ENCODE measurements around the gene SLC45A1. TPM values are rescaled to one million over a fixed set of nuclear protein-coding genes. Genes with fewer than 3 reads are reported as not detected.
"Not testable (repeated sequence)": the region's sequence is repeated elsewhere in the genome, so short reads cannot be mapped to it uniquely, and the experiment has no call there.

Gene SLC45A1
- total RNA-seq, result 1 to 10 TPM in 3 of 4 donors, under 1 TPM in 1; 0.13 to 3.4 (median 1.4) TPM

GRCh38 chr1:8317647-8318381 lies at the start of gene SLC45A1:
SLC45A1 (plus strand) TSS chr1:8318114; CDS start chr1:8324330, 6,216 bp downstream.
- H3K4me3 ChIP-seq (ENCODE audit: low read depth, poor library complexity, severe bottlenecking), result no peak within 1 kb of the TSS
- TF ChIP-seq POLR2A (IDR thresholded peaks at IDR 0.05), result no peak
- TF ChIP-seq, protein P1, sequence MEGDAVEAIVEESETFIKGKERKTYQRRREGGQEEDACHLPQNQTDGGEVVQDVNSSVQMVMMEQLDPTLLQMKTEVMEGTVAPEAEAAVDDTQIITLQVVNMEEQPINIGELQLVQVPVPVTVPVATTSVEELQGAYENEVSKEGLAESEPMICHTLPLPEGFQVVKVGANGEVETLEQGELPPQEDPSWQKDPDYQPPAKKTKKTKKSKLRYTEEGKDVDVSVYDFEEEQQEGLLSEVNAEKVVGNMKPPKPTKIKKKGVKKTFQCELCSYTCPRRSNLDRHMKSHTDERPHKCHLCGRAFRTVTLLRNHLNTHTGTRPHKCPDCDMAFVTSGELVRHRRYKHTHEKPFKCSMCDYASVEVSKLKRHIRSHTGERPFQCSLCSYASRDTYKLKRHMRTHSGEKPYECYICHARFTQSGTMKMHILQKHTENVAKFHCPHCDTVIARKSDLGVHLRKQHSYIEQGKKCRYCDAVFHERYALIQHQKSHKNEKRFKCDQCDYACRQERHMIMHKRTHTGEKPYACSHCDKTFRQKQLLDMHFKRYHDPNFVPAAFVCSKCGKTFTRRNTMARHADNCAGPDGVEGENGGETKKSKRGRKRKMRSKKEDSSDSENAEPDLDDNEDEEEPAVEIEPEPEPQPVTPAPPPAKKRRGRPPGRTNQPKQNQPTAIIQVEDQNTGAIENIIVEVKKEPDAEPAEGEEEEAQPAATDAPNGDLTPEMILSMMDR (IDR thresholded peaks at IDR 0.05), result no peak
- intact Hi-C loops (cut with DNase I; ENCODE audit: low total_unique reads), result loop anchor here (5.0 to 10.0 kb wide), 2 partner anchors 73 to 341 kb away; no protein-coding TSS in a partner anchor
- DNase-seq (ENCODE audit: low spot score in 2 of 2), result peak; percentile 38 to 95
- WGBS, 2 donors, result 11 to 25% methylated on average over 36 to 49 of the region's 75 CpGs

DNA sequence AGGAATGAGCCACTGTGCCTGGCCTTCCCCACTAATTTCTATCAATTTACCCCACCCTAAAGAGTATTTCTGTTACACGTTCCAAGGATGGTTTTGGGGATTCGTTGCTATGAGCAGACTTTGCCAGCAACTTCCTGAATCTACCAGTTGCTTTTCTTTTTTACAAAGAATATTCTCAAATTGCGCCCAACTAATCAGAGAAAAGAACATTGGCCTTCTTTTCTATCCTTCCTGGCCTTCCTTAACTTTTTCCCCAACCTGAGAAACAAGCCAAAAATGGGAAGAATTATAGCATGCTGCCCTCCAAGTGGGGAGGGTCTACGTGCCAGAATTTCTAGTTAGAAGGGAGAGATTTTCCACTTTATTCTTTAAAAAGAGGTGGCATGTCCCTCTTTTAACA lies 44.9 kb upstream of the SLC45A1 start:
- TF ChIP-seq, protein P1 (IDR thresholded peaks at IDR 0.05), result no peak
- no peak for TF ChIP-seq POLR2A (IDR thresholded peaks at IDR 0.05)
- no peak for DNase-seq (ENCODE audit: low spot score in 2 of 2)
- no peak overlapping the region for H3K4me3 ChIP-seq (ENCODE audit: low read depth, poor library complexity, severe bottlenecking)
- WGBS, 2 donors, result 68 to 70% methylated on average over 4 of the region's 4 CpGs
- intact Hi-C loops (cut with DNase I; ENCODE audit: low total_unique reads), result no loop called here

DNA sequence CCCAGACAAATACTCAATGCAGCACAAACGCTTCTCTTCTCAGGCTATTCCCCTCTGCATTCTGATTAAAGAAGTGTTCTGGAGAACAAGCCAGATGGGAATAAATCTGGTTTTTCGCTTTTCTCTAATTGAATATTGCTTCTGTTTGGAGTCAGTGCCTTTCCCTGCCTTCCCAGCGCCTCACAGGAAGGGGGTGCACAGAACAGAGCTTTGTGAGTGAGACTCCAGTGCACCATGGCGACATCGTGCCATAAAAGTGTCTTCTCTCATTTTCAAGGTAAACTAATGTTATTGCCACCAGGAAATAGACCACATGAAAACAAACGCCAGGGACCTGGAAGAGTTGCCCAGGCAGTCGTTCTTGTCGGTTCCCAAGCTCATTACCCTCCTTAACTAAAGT lies 43.6 kb upstream of the SLC45A1 start:
- DNase-seq (ENCODE audit: low spot score in 2 of 2), result no peak

GRCh38 chr1:8276173-8276914 lies 41.6 kb upstream of the SLC45A1 start:
- 87 to 90% methylated on average over 16 to 21 of the region's 21 CpGs for WGBS, 2 donors
- H3K4me3 ChIP-seq (ENCODE audit: low read depth, poor library complexity, severe bottlenecking), result no peak overlapping the region
- TF ChIP-seq, protein P1 (IDR thresholded peaks at IDR 0.05), result no peak
- TF ChIP-seq POLR2A (IDR thresholded peaks at IDR 0.05), result no peak
- intact Hi-C loops (cut with DNase I; ENCODE audit: low total_unique reads), result no loop called here
- DNase-seq (ENCODE audit: low spot score in 2 of 2), result no peak

More for the DNA sequence above, 43.6 kb upstream of the SLC45A1 start:
- intact Hi-C loops (cut with DNase I; ENCODE audit: low total_unique reads), result no loop called here
- TF ChIP-seq, protein P1 (IDR thresholded peaks at IDR 0.05), result no peak
- TF ChIP-seq POLR2A (IDR thresholded peaks at IDR 0.05), result no peak
- H3K4me3 ChIP-seq (ENCODE audit: low read depth, poor library complexity, severe bottlenecking), result no peak overlapping the region
- 42 to 55% methylated on average over 8 of the region's 8 CpGs for WGBS, 2 donors

- intact Hi-C loops (cut with DNase I; ENCODE audit: low total_unique reads), result no loop called here
- WGBS, 2 donors, result 73 to 92% methylated on average over 4 of the region's 4 CpGs
- no peak overlapping the region for H3K4me3 ChIP-seq (ENCODE audit: low read depth, poor library complexity, severe bottlenecking)
- DNase-seq (ENCODE audit: low spot score in 2 of 2), result no peak
- TF ChIP-seq, protein P1 (IDR thresholded peaks at IDR 0.05), result no peak
- no peak for TF ChIP-seq POLR2A (IDR thresholded peaks at IDR 0.05)
Observed at GRCh38 chr1:8276932-8277331, 41.0 kb upstream of the SLC45A1 start.

DNA sequence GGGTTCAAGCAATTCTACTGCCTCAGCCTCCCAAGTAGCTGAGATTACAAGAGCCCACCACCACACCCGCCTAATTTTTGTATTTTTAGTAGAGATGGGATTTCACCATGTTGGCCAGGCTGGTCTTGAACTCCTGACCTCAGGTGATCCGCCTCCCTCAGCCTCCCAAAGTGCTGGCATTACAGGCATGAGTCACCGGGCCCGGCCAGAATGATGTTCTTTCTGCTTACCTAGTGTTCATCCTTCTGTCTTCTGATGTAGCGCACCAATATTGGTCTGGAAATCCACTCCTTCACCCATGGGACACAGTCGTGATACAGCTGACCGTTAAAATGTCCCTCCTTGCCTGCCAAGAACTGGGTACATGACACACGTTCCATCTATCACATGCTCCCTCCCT lies 39.2 kb upstream of the SLC45A1 start:
- intact Hi-C loops (cut with DNase I; ENCODE audit: low total_unique reads); H3K4me3 ChIP-seq (ENCODE audit: low read depth, poor library complexity, severe bottlenecking); DNase-seq (ENCODE audit: low spot score in 2 of 2): not testable (repeated sequence)
- WGBS, 2 donors, result 79 to 87% methylated on average over 8 of the region's 8 CpGs

Measured in lower leg skin (tissue), 4 donors.